ENCODE measurements around the gene TPPP. TPM values are rescaled to one million over a fixed set of nuclear protein-coding genes. Genes with fewer than 3 reads are reported as not detected.

The TPPP gene
- total RNA-seq, 1 experiment from 2014 or later, result 3.9 TPM

- no peak for TF ChIP-seq REST (IDR thresholded peaks at IDR 0.05; ENCODE audit: low read depth)
- no peak for TF ChIP-seq RAD21 (IDR thresholded peaks at IDR 0.05; ENCODE audit: low read depth)
- no peak for TF ChIP-seq ZBTB33 (IDR thresholded peaks at IDR 0.05; ENCODE audit: extremely low read depth, insufficient replicate concordance, low read length)
- TF ChIP-seq CTCF (IDR thresholded peaks at IDR 0.05 in 2 of 3, conservative IDR thresholded peaks at IDR 0.05 in 1 of 3; ENCODE audit: borderline replicate concordance in 1 of 3, insufficient read depth in 1 of 3, low read depth in 2 of 3, low read length in 2 of 3), result no peak
These were observed 45.8 kb downstream of the TPPP start (continued) for GRCh38 chr5:647311-647710.
